MCF 10A (cell line): ENCODE results near the gene MAB21L4. TPM values are rescaled to one million over a fixed set of nuclear protein-coding genes. Genes with fewer than 3 reads are reported as not detected.

ENCODE experiments used
- BruUV-seq: library from RNA; stranded (reverse); fragments of 400-500 nt; replicated peaks from 2 replicates; lab custom pipeline; 2021; lab: Mats Ljungman, UMichigan
- CTCF ChIA-PET: fragments of 300-600 bp; sonication (Branson Sonifier 250); formaldehyde crosslinking; extraction: SDS; loops from one replicate; lab custom pipeline; 2021; ENCODE audit warnings: antibody characterized with exemption, inconsistent platforms; lab: Yijun Ruan, JAX
- POLR2A ChIA-PET: fragments of 300-600, 350-650 bp; sonication (Branson Sonifier 250); formaldehyde crosslinking; extraction: SDS; loops from one replicate; lab custom pipeline; 2020; ENCODE audit warnings: antibody characterized with exemption, inconsistent platforms; lab: Yijun Ruan, JAX
- DNase-seq: peaks from one replicate; pipeline ENCODE4 v3.0.0-alpha.2; 2018; ENCODE audit not compliant: unreplicated experiment
- H3K27ac Mint-ChIP-seq: one replicate; pipeline ENCODE4 v1.8.0; 2022; ENCODE audit warnings: mild to moderate bottlenecking, low read depth, mixed read lengths; ENCODE audit not compliant: unreplicated experiment
- H3K27me3 Mint-ChIP-seq: one replicate; pipeline ENCODE4 v1.8.0; 2022; ENCODE audit warnings: mixed read lengths; ENCODE audit not compliant: insufficient read depth, unreplicated experiment
- H3K36me3 Mint-ChIP-seq: one replicate; pipeline ENCODE4 v1.8.0; 2022; ENCODE audit warnings: mild to moderate bottlenecking, moderate library complexity, mixed read lengths; ENCODE audit not compliant: insufficient read depth, unreplicated experiment
- H3K4me1 Mint-ChIP-seq: one replicate; pipeline ENCODE4 v1.8.0; 2022; ENCODE audit warnings: mixed read lengths; ENCODE audit not compliant: insufficient read depth, unreplicated experiment
- H3K4me3 Mint-ChIP-seq: one replicate; pipeline ENCODE4 v1.8.0; 2022; ENCODE audit warnings: mild to moderate bottlenecking, moderate library complexity, mixed read lengths; ENCODE audit not compliant: unreplicated experiment
- H3K9me3 Mint-ChIP-seq: one replicate; pipeline ENCODE4 v1.8.0; 2022; ENCODE audit warnings: mixed read lengths; ENCODE audit not compliant: unreplicated experiment
- CTCF ChIP-seq: fragments of 200-600 bp; IDR thresholded peaks from one replicate; pipeline ENCODE4 v1.8.0; 2022; ENCODE audit warnings: antibody characterized with exemption, mild to moderate bottlenecking; ENCODE audit not compliant: unreplicated experiment
- intact Hi-C: fragments of 100-400 bp; cut with micrococcal nuclease; formaldehyde crosslinking; loops from 2 replicates; pipeline ENCODE4 v1.14.1; 2022
- total RNA-seq: library from RNA; stranded (reverse); gene quantifications from 2 replicates; pipeline ENCODE4 v1.2.3, GENCODE V29; 2022

The MAB21L4 gene
- total RNA-seq, 1 experiment from 2014 or later: not detected

- Mint-ChIP-seq H3K36me3 (peaks cover 6% of the 10 kb centered on the region), H3K27me3 (no peaks in the 10 kb centered on the region), H3K4me3 (no peak overlapping the region), H3K4me1 (no peaks in the 10 kb centered on the region), H3K9me3 (no peaks in the 10 kb centered on the region), H3K27ac (no peak overlapping the region)
- TF ChIP-seq CTCF: no peak
- POLR2A ChIA-PET: no interaction called here
- CTCF ChIA-PET: no interaction called here
- no peak for DNase-seq
- intact Hi-C loops: no loop called here
- no TSS peak for BruUV-seq
Observed at GRCh38 chr2:240904216-240905175, 8.5 kb upstream of the MAB21L4 start.

GRCh38 chr2:240903191-240904060 is 7.5 kb upstream of the MAB21L4 start:
- TF ChIP-seq CTCF: no peak
- CTCF ChIA-PET: no interaction called here
- POLR2A ChIA-PET: no interaction called here
- no TSS peak for BruUV-seq
- intact Hi-C loops: no loop called here
- H3K27me3 Mint-ChIP-seq: no peaks in the 10 kb centered on the region
- DNase-seq: no peak
- H3K9me3 Mint-ChIP-seq: no peaks in the 10 kb centered on the region
- H3K4me3 Mint-ChIP-seq: no peak overlapping the region
- peaks cover 6% of the 10 kb centered on the region for H3K36me3 Mint-ChIP-seq
- no peak overlapping the region for H3K27ac Mint-ChIP-seq
- H3K4me1 Mint-ChIP-seq: no peaks in the 10 kb centered on the region

- no TSS peak for BruUV-seq
- intact Hi-C loops: no loop called here
- Mint-ChIP-seq H3K9me3 (no peaks in the 10 kb centered on the region), H3K4me3 (no peak overlapping the region), H3K36me3 (peaks cover 6% of the 10 kb centered on the region), H3K27me3 (no peaks in the 10 kb centered on the region), H3K4me1 (peaks cover 4% of the 10 kb centered on the region), H3K27ac (no peak overlapping the region)
- DNase-seq: no peak
- CTCF ChIA-PET: no interaction called here
- POLR2A ChIA-PET: interaction anchor here (1.2 kb wide), 1 partner anchor 9 kb away, joined by 3 read pairs; no protein-coding TSS in a partner anchor
- TF ChIP-seq CTCF: no peak
Observed at GRCh38 chr2:240902615-240903041, 6.7 kb upstream of the MAB21L4 start.
